ENCODE results near the gene C4orf50.

C4orf50 gene

DNA sequence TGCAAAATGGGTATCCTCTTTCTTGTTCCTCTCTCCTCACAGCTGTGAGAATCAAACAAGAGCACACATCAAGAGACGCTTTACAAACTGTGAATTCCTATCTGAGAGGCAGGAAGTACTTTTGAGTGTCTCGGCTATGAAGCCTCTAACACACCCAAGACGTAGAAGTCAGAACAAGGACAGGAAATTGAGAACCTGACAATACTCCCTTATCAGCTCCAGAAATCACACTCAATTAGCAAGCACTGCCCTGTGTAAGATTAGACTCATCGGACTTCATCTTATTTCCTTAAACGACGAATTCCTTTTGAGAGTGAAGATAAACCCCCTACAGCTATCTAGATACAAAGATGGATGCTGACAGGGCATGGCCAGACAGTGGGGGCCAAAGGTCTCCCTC lies 74.7 kb downstream of the C4orf50 start:
- no peak for TF ChIP-seq SIN3A (IDR thresholded peaks at IDR 0.05; ENCODE audit: borderline replicate concordance, insufficient read depth, low read length)
- no peak for TF ChIP-seq TAF1 (IDR thresholded peaks at IDR 0.05; ENCODE audit: borderline replicate concordance, insufficient read depth, low read length)
- TF ChIP-seq POLR2AphosphoS5 (IDR thresholded peaks at IDR 0.05; ENCODE audit: low read depth, low read length) = no peak
- TF ChIP-seq FOXP2 (optimal IDR thresholded peaks at IDR 0.05; ENCODE audit: borderline replicate concordance, extremely low read depth, extremely low read length, insufficient read depth) = no peak
- TF ChIP-seq, protein P1, sequence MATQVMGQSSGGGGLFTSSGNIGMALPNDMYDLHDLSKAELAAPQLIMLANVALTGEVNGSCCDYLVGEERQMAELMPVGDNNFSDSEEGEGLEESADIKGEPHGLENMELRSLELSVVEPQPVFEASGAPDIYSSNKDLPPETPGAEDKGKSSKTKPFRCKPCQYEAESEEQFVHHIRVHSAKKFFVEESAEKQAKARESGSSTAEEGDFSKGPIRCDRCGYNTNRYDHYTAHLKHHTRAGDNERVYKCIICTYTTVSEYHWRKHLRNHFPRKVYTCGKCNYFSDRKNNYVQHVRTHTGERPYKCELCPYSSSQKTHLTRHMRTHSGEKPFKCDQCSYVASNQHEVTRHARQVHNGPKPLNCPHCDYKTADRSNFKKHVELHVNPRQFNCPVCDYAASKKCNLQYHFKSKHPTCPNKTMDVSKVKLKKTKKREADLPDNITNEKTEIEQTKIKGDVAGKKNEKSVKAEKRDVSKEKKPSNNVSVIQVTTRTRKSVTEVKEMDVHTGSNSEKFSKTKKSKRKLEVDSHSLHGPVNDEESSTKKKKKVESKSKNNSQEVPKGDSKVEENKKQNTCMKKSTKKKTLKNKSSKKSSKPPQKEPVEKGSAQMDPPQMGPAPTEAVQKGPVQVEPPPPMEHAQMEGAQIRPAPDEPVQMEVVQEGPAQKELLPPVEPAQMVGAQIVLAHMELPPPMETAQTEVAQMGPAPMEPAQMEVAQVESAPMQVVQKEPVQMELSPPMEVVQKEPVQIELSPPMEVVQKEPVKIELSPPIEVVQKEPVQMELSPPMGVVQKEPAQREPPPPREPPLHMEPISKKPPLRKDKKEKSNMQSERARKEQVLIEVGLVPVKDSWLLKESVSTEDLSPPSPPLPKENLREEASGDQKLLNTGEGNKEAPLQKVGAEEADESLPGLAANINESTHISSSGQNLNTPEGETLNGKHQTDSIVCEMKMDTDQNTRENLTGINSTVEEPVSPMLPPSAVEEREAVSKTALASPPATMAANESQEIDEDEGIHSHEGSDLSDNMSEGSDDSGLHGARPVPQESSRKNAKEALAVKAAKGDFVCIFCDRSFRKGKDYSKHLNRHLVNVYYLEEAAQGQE (IDR thresholded peaks at IDR 0.05; ENCODE audit: insufficient read depth in 1 of 2, low read depth in 2 of 2, low read length in 2 of 2) = no peak

DNA sequence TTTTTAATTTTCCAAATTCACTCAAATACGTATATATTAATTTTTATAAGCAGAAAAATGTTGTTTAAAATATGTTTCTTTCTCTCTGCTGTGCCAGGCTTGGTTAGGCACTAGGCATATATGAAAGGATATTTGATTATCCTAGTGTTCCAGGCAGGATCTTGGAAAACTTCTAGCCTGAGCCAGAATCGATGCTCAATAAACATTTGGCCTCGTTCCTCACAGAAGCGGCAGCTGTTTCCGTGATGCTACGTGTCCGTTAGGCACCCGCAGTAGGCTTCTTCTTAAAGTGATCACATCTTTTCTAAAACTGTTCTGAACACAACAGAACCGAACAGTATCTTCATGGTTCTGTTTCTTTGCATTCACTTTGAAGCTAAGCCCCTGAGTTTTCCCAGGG lies 75.3 kb downstream of the C4orf50 start:
- TF ChIP-seq POLR2AphosphoS5 (IDR thresholded peaks at IDR 0.05; ENCODE audit: low read depth, low read length) (no peak), FOXP2 (optimal IDR thresholded peaks at IDR 0.05; ENCODE audit: borderline replicate concordance, extremely low read depth, extremely low read length, insufficient read depth) (no peak)

DNA sequence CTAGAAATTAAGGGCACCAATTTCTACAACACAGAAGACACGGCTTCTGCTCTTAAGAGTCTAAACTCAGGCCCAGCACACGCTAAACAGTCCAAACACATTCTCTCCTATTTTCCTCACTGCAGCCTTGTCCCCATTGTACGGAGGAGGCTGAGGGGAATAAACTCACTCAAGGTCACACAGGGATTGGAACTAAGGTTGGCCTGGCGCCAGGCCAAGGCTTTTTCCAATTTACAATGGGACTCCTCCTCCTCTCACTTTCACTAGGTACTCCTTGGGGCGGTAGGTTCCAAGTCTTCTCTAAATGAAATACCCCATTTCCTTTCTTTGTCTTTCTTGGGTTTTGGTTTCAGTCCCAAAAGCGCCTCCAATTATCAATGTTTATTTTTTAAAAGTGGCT lies 76.6 kb downstream of the C4orf50 start:
- no peak for TF ChIP-seq TAF1 (IDR thresholded peaks at IDR 0.05; ENCODE audit: borderline replicate concordance, insufficient read depth, low read length)
- no peak for TF ChIP-seq POLR2AphosphoS5 (IDR thresholded peaks at IDR 0.05; ENCODE audit: low read depth, low read length)
- no peak for TF ChIP-seq FOXP2 (optimal IDR thresholded peaks at IDR 0.05; ENCODE audit: borderline replicate concordance, extremely low read depth, extremely low read length, insufficient read depth)
- no peak for TF ChIP-seq SIN3A (IDR thresholded peaks at IDR 0.05; ENCODE audit: borderline replicate concordance, insufficient read depth, low read length)
- TF ChIP-seq, protein P1 (IDR thresholded peaks at IDR 0.05; ENCODE audit: insufficient read depth in 1 of 2, low read depth in 2 of 2, low read length in 2 of 2) = no peak

DNA sequence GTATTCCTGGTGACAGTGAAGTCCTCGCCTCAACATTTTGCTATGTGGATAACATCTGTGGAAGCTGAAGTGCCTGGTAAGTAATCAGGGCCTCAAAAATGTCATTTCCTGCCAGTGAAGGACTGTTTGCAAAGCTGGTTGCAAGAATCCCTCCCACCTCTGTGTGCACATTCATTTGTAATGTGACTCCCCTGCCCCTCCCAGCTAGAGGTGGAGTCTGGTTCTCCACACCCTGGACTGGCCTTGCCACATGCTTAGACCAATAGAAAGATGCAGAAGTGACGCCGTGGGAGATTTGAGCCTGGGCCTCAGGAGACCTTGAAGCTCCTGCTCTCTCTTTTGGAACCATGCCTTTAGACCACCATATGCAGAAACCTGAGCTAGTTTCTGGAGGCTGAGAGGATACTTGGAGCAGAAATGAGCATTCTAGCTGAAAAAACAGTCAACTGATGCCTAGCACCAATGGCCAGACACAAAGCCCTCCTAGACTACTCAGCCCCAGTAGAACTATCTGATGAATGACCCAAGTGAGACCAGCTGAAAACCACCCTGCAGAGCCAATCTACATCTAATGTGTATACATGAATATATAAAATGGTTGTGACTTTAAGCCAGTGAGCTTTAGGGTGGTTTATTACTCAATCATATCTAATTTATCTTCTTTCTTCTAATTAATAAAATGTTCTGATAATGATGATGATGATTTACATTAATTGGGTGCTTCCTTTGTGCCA lies 77.6 kb downstream of the C4orf50 start:
- TF ChIP-seq SIN3A (IDR thresholded peaks at IDR 0.05; ENCODE audit: borderline replicate concordance, insufficient read depth, low read length) (no peak), POLR2AphosphoS5 (IDR thresholded peaks at IDR 0.05; ENCODE audit: low read depth, low read length) (no peak), TAF1 (IDR thresholded peaks at IDR 0.05; ENCODE audit: borderline replicate concordance, insufficient read depth, low read length) (no peak), FOXP2 (optimal IDR thresholded peaks at IDR 0.05; ENCODE audit: borderline replicate concordance, extremely low read depth, extremely low read length, insufficient read depth) (no peak)
- TF ChIP-seq, protein P1 (IDR thresholded peaks at IDR 0.05; ENCODE audit: insufficient read depth in 1 of 2, low read depth in 2 of 2, low read length in 2 of 2) = no peak

DNA sequence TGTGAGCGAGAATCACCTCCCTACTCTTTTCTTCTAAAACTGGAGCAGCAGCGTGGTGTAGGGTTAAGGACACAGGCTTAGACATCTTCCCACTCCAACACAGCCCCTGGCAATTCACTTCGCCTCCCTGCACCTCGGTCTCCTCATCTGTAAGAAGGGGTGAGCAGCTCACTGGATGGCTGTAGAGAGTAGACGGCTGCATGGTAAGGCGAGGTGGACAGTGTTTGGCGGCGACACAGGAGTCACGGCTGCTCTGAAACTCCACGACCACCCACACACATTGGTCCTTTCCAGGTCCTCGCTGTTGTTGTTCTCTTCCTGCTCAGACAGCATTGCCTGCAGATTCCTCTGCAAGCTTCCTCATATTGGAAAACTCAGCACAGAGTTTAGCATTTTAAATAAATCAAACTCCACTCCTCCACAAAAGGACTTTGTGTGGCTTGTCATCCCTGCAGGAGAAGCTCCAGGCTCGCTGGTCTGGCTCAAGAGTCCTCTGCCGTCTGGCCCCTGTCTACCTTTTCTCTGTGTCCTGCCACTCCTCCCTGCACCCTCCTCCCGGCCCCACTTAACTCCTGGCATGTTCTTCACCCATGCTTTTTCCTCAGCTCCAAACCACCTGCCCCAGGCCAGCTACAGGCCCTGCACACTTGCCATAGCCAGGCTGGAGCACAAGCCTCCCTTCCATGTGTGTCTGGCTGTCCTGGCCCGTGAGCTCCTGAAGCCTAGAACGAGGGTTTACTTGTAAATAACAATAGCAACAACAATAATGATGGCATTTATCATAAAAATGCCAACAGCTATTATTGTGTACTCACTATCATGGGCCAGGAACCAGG lies 84.0 kb downstream of the C4orf50 start:
- TF ChIP-seq POLR2AphosphoS5 (IDR thresholded peaks at IDR 0.05; ENCODE audit: low read depth, low read length) = no peak
- no peak for TF ChIP-seq FOXP2 (optimal IDR thresholded peaks at IDR 0.05; ENCODE audit: borderline replicate concordance, extremely low read depth, extremely low read length, insufficient read depth)

DNA sequence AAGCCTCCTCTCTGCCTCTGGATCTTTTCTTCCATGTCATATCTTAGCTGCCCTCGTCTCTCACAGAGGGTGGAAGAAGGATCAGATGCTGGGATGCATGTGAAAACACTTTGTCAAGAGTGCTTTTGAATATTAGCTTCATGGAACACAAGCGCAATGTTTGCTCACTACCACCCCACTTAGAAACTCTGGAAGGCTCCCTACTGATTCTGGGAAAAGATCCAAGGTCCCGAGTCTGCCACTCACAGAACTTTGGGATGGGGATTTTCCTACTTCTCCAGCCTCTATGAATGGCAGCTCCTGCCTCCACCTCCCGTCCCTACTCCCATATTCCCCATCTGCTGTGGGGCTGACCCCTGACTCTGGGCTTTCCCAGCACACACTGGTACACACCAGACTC lies 85.1 kb downstream of the C4orf50 start:
- TF ChIP-seq TAF1 (IDR thresholded peaks at IDR 0.05; ENCODE audit: borderline replicate concordance, insufficient read depth, low read length) = no peak
- TF ChIP-seq, protein P1 (IDR thresholded peaks at IDR 0.05; ENCODE audit: insufficient read depth in 1 of 2, low read depth in 2 of 2, low read length in 2 of 2) = no peak
- no peak for TF ChIP-seq POLR2AphosphoS5 (IDR thresholded peaks at IDR 0.05; ENCODE audit: low read depth, low read length)
- no peak for TF ChIP-seq FOXP2 (optimal IDR thresholded peaks at IDR 0.05; ENCODE audit: borderline replicate concordance, extremely low read depth, extremely low read length, insufficient read depth)
- TF ChIP-seq SIN3A (IDR thresholded peaks at IDR 0.05; ENCODE audit: borderline replicate concordance, insufficient read depth, low read length) = no peak

All from PFSK-1 (cell line).